ENCODE data around the gene PGM2.

- TF ChIP-seq, protein P1, sequence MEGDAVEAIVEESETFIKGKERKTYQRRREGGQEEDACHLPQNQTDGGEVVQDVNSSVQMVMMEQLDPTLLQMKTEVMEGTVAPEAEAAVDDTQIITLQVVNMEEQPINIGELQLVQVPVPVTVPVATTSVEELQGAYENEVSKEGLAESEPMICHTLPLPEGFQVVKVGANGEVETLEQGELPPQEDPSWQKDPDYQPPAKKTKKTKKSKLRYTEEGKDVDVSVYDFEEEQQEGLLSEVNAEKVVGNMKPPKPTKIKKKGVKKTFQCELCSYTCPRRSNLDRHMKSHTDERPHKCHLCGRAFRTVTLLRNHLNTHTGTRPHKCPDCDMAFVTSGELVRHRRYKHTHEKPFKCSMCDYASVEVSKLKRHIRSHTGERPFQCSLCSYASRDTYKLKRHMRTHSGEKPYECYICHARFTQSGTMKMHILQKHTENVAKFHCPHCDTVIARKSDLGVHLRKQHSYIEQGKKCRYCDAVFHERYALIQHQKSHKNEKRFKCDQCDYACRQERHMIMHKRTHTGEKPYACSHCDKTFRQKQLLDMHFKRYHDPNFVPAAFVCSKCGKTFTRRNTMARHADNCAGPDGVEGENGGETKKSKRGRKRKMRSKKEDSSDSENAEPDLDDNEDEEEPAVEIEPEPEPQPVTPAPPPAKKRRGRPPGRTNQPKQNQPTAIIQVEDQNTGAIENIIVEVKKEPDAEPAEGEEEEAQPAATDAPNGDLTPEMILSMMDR (IDR thresholded peaks at IDR 0.05; ENCODE audit: low read length): no peak; the same call in 1 of the 2 replicates
- no peak for TF ChIP-seq EZH2 (optimal IDR thresholded peaks at IDR 0.05; ENCODE audit: low read depth, low read length)
Measured at GRCh38 chr4:37872310-37872988, 46.0 kb downstream of the PGM2 start.

All from MM.1S (cell line).